Ishikawa (cell line): ENCODE measurements around the gene PCDH9.

ENCODE experiments used
- CREB1 ChIP-seq: IDR thresholded peaks from 2 replicates; pipeline ENCODE4 v1.6.1; 2012; ENCODE audit warnings: low read depth
- EGR1 ChIP-seq: IDR thresholded peaks from 2 replicates; pipeline ENCODE4 v1.6.1; 2012
- EP300 ChIP-seq: IDR thresholded peaks from 2 replicates; pipeline ENCODE4 v1.6.1; 2012; ENCODE audit warnings: borderline replicate concordance
- FOXM1 ChIP-seq: IDR thresholded peaks from 2 replicates; pipeline ENCODE4 v1.6.1; 2012; ENCODE audit warnings: low read depth, borderline replicate concordance
- NFIC ChIP-seq: IDR thresholded peaks from 2 replicates; pipeline ENCODE4 v1.6.1; 2012
- TEAD4 ChIP-seq: IDR thresholded peaks from 2 replicates; pipeline ENCODE4 v1.6.1; 2012

DNA sequence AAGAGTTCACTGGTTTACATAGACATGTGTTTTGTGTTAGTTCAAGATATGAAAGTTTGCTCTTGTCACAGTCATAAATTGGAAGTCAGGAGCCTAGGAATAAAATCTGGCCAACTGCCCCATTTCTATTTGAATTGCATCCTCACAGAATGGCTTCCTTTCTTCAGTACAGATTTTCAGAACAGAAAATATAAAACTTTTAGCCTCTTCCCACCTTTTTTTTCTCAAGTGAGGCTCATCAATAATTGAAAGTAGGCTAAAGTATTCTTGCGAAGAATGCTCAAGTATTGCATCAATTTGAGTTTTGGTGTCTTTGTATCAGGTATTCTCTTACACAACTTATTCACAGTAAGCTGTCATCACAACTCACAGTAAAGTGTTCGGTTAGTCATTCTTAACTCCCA, 802.7 kb downstream of the PCDH9 start:
- TF ChIP-seq EGR1 (no peak), CREB1 (no peak), NFIC (no peak), FOXM1 (no peak), TEAD4 (no peak), EP300 (no peak)
